ENCODE data around the gene ASB1.

The ASB1 gene
- 23.3 to 57.7 (median 53.3) reads per million in 3 experiments for total RNA-seq

GRCh38 chr2:238426568-238427434 is at the start of gene ASB1:
TSS of gene ASB1 (plus strand) at chr2:238426927. CDS start at chr2:238427071, 144 bp downstream.
- DNase-seq: peak; percentile 68

GRCh38 chr2:238378230-238379095 is 48.3 kb upstream of the ASB1 start:
- DNase-seq: no peak

- DNase-seq: peak; percentile 6
Observed at GRCh38 chr2:238379096-238379810, 47.5 kb upstream of the ASB1 start.

- DNase-seq: no peak
Observed at GRCh38 chr2:238380336-238380735, 46.4 kb upstream of the ASB1 start.

- no peak for DNase-seq
Observed at GRCh38 chr2:238380785-238381184, 45.9 kb upstream of the ASB1 start.

- no peak for DNase-seq
Observed at GRCh38 chr2:238381341-238382115, 45.2 kb upstream of the ASB1 start.

GRCh38 chr2:238382381-238382781 is 44.3 kb upstream of the ASB1 start:
- no peak for DNase-seq

GRCh38 chr2:238383135-238383534 is 43.6 kb upstream of the ASB1 start:
- no peak for DNase-seq

GRCh38 chr2:238383743-238384380 is 42.9 kb upstream of the ASB1 start:
- no peak for DNase-seq

- no peak for DNase-seq
Observed at GRCh38 chr2:238387332-238387731, 39.4 kb upstream of the ASB1 start.

GRCh38 chr2:238388794-238389193 is 37.9 kb upstream of the ASB1 start:
- no peak for DNase-seq

GRCh38 chr2:238389988-238390589 is 36.6 kb upstream of the ASB1 start:
- DNase-seq: no peak

GRCh38 chr2:238391042-238391689 is 35.6 kb upstream of the ASB1 start:
- no peak for DNase-seq

- DNase-seq: no peak
Observed at GRCh38 chr2:238396663-238397062, 30.1 kb upstream of the ASB1 start.

- no peak for DNase-seq
Observed at GRCh38 chr2:238397356-238397755, 29.4 kb upstream of the ASB1 start.

GRCh38 chr2:238398577-238398976 is 28.1 kb upstream of the ASB1 start:
- DNase-seq: no peak

- no peak for DNase-seq
Observed at GRCh38 chr2:238399094-238399493, 27.6 kb upstream of the ASB1 start.

- DNase-seq: no peak
Observed at GRCh38 chr2:238401551-238401950, 25.2 kb upstream of the ASB1 start.

GRCh38 chr2:238403632-238404405 is 22.9 kb upstream of the ASB1 start:
- no peak for DNase-seq
